WTC11 (cell line): Measurements from ENCODE around the gene SP2. TPM values are rescaled to one million over a fixed set of nuclear protein-coding genes. Genes with fewer than 3 reads are reported as not detected.

ENCODE experiments used
- ATAC-seq: fragments of 200-7000 bp; cut with Tn5 transposase; 2 replicates; pipeline ENCODE4 v1.10.0; 2021; ENCODE audit warnings: mild to moderate bottlenecking, moderate library complexity
- CTCF ChIA-PET: fragments of 300-600 bp; sonication (Branson Sonifier 250); formaldehyde crosslinking; loops from one replicate; lab custom pipeline; 2021; ENCODE audit warnings: antibody characterized with exemption; lab: Charles Lee
- POLR2A ChIA-PET: fragments of 350-600 bp; sonication (Branson Sonifier 250); formaldehyde crosslinking; loops from one replicate; lab custom pipeline; 2021; ENCODE audit warnings: antibody characterized with exemption; lab: Charles Lee
- DNase-seq: peaks from one replicate; pipeline ENCODE4 v3.0.0; 2021; ENCODE audit warnings: low spot score
- H3K27ac Mint-ChIP-seq: 2 replicates; pipeline ENCODE4 v1.8.0; 2021; ENCODE audit warnings: mixed read lengths
- H3K27me3 Mint-ChIP-seq: 2 replicates; pipeline ENCODE4 v1.8.0; 2021; ENCODE audit warnings: low read depth, mild to moderate bottlenecking, moderate library complexity, mixed read lengths
- H3K36me3 Mint-ChIP-seq: 2 replicates; pipeline ENCODE4 v1.8.0; 2021; ENCODE audit warnings: mixed read lengths
- H3K4me1 Mint-ChIP-seq: 2 replicates; pipeline ENCODE4 v1.8.0; 2022; ENCODE audit warnings: mixed read lengths
- H3K4me3 Mint-ChIP-seq: 2 replicates; pipeline ENCODE4 v1.8.0; 2021; ENCODE audit warnings: mild to moderate bottlenecking, moderate library complexity, mixed read lengths
- H3K9me3 Mint-ChIP-seq: 2 replicates; pipeline ENCODE4 v1.8.0; 2021; ENCODE audit warnings: mixed read lengths
- CREB1 ChIP-seq: sonication (generic); formaldehyde crosslinking; IDR thresholded peaks from 2 replicates; pipeline ENCODE4 v1.8.0; 2023; ENCODE audit warnings: mild to moderate bottlenecking, missing genetic modification reagents
- ELF4 ChIP-seq: sonication (generic); formaldehyde crosslinking; IDR thresholded peaks from 2 replicates; pipeline ENCODE4 v1.8.1; 2022; ENCODE audit warnings: low read depth, mild to moderate bottlenecking, moderate library complexity, missing genetic modification reagents
- PRRX2 ChIP-seq: fragments of 250-450 bp; sonication (Bioruptor Pico); IDR thresholded peaks from 2 replicates; pipeline ENCODE4 v1.8.0; 2021; ENCODE audit warnings: mild to moderate bottlenecking
- SOX15 ChIP-seq: fragments of 250-450 bp; sonication (Bioruptor Pico); IDR thresholded peaks from 2 replicates; pipeline ENCODE4 v1.9.0; 2021; ENCODE audit warnings: mild to moderate bottlenecking
- TCF7 ChIP-seq: sonication (generic); formaldehyde crosslinking; IDR thresholded peaks from 2 replicates; pipeline ENCODE4 v1.8.0; 2022; ENCODE audit warnings: mild to moderate bottlenecking, low read depth, missing genetic modification reagents, moderate library complexity
- TEAD1 ChIP-seq: sonication (generic); formaldehyde crosslinking; IDR thresholded peaks from 2 replicates; pipeline ENCODE4 v1.8.0; 2022; ENCODE audit warnings: mild to moderate bottlenecking, missing genetic modification reagents
- ZNF121 ChIP-seq: sonication (generic); formaldehyde crosslinking; IDR thresholded peaks from 2 replicates; pipeline ENCODE4 v1.8.0; 2023; ENCODE audit warnings: missing genetic modification reagents
- ZNF416 ChIP-seq: fragments of 250-450 bp; sonication (Bioruptor Pico); IDR thresholded peaks from 2 replicates; pipeline ENCODE4 v1.9.0; 2021; ENCODE audit warnings: mild to moderate bottlenecking, inconsistent platforms
- ZNF423 ChIP-seq: fragments of 250-450 bp; sonication (Bioruptor Pico); IDR thresholded peaks from 2 replicates; pipeline ENCODE4 v2.1.2; 2022; ENCODE audit warnings: mild to moderate bottlenecking, moderate library complexity
- total RNA-seq: library from RNA; stranded (reverse); gene quantifications from 3 replicates; pipeline ENCODE4 v1.2.3, GENCODE V29; 2021
- TF ChIP-seq, protein P1 (sequence below): fragments of 250-450 bp; sonication (Bioruptor Pico); IDR thresholded peaks from 2 replicates; pipeline ENCODE4 v1.9.0; 2021; ENCODE audit warnings: mild to moderate bottlenecking
- TF ChIP-seq, protein P2 (sequence below): fragments of 250-450 bp; sonication (Bioruptor Pico); IDR thresholded peaks from 2 replicates; pipeline ENCODE4 v1.9.0; 2021; ENCODE audit warnings: mild to moderate bottlenecking, borderline replicate concordance
- TF ChIP-seq, protein P3 (sequence below): fragments of 250-450 bp; sonication (Bioruptor Pico); conservative IDR thresholded peaks from 2 replicates; pipeline ENCODE4 v1.9.0; 2021; ENCODE audit warnings: mild to moderate bottlenecking
- TF ChIP-seq, protein P4 (sequence below): sonication (generic); formaldehyde crosslinking; IDR thresholded peaks from 2 replicates; pipeline ENCODE4 v1.8.0; 2022; ENCODE audit warnings: missing genetic modification reagents
- TF ChIP-seq, protein P5 (sequence below): fragments of 250-450 bp; sonication (Bioruptor Pico); IDR thresholded peaks from 2 replicates; pipeline ENCODE4 v1.8.0; 2021; ENCODE audit warnings: mild to moderate bottlenecking

Gene SP2
- total RNA-seq, 1 experiment from 2014 or later, result 9.9 TPM

DNA sequence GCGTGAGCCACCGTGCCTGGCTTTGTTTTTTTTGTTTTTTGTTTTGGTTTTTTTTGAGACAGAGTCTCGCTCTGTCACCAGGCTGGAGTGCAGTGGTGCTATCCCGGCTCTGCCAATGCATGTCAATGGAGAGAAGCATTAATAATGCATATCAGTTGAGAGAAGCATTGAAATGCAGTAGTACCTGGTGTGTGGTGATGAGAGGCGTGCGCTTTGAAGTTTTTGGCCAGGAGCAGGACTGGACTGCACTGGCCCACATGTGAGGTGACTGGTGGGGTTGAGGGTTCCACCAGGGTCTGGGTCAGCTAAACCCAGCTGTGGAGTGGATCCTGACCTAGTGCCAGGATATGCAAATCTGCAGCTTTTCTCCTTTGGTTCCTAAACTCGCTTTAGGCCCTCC, 5.4 kb downstream of the SP2 start:
- ATAC-seq (0 out of 2 replicates have a peak, but pooled peaks have one; percentile 6), DNase-seq (no peak)
- POLR2A ChIA-PET, result no interaction called here
- Mint-ChIP-seq H3K4me1 (peaks cover 52% of the 10 kb centered on the region), H3K36me3 (peaks cover 3% of the 10 kb centered on the region; the same call in 1 of the 2 replicates), H3K4me3 (peak overlapping the region; percentile 2), H3K9me3 (no peaks in the 10 kb centered on the region), H3K27me3 (no peaks in the 10 kb centered on the region), H3K27ac (peak overlapping the region; percentile 18)
- TF ChIP-seq CREB1 (CRISPR knock-in tag) (no peak), ZNF121 (CRISPR knock-in tag) (0 out of 2 replicates have a peak, but pooled peaks have one; percentile 30), ELF4 (no peak), ZNF416 (CRISPR knock-in tag) (no peak), TCF7 (CRISPR knock-in tag) (no peak)
- TF ChIP-seq, protein P1, sequence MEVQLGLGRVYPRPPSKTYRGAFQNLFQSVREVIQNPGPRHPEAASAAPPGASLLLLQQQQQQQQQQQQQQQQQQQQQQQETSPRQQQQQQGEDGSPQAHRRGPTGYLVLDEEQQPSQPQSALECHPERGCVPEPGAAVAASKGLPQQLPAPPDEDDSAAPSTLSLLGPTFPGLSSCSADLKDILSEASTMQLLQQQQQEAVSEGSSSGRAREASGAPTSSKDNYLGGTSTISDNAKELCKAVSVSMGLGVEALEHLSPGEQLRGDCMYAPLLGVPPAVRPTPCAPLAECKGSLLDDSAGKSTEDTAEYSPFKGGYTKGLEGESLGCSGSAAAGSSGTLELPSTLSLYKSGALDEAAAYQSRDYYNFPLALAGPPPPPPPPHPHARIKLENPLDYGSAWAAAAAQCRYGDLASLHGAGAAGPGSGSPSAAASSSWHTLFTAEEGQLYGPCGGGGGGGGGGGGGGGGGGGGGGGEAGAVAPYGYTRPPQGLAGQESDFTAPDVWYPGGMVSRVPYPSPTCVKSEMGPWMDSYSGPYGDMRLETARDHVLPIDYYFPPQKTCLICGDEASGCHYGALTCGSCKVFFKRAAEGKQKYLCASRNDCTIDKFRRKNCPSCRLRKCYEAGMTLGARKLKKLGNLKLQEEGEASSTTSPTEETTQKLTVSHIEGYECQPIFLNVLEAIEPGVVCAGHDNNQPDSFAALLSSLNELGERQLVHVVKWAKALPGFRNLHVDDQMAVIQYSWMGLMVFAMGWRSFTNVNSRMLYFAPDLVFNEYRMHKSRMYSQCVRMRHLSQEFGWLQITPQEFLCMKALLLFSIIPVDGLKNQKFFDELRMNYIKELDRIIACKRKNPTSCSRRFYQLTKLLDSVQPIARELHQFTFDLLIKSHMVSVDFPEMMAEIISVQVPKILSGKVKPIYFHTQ (CRISPR knock-in tag), result no peak
- TF ChIP-seq, protein P2, sequence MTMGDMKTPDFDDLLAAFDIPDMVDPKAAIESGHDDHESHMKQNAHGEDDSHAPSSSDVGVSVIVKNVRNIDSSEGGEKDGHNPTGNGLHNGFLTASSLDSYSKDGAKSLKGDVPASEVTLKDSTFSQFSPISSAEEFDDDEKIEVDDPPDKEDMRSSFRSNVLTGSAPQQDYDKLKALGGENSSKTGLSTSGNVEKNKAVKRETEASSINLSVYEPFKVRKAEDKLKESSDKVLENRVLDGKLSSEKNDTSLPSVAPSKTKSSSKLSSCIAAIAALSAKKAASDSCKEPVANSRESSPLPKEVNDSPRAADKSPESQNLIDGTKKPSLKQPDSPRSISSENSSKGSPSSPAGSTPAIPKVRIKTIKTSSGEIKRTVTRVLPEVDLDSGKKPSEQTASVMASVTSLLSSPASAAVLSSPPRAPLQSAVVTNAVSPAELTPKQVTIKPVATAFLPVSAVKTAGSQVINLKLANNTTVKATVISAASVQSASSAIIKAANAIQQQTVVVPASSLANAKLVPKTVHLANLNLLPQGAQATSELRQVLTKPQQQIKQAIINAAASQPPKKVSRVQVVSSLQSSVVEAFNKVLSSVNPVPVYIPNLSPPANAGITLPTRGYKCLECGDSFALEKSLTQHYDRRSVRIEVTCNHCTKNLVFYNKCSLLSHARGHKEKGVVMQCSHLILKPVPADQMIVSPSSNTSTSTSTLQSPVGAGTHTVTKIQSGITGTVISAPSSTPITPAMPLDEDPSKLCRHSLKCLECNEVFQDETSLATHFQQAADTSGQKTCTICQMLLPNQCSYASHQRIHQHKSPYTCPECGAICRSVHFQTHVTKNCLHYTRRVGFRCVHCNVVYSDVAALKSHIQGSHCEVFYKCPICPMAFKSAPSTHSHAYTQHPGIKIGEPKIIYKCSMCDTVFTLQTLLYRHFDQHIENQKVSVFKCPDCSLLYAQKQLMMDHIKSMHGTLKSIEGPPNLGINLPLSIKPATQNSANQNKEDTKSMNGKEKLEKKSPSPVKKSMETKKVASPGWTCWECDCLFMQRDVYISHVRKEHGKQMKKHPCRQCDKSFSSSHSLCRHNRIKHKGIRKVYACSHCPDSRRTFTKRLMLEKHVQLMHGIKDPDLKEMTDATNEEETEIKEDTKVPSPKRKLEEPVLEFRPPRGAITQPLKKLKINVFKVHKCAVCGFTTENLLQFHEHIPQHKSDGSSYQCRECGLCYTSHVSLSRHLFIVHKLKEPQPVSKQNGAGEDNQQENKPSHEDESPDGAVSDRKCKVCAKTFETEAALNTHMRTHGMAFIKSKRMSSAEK (CRISPR knock-in tag), result no peak
- CTCF ChIA-PET, result interaction anchor here (0.5 to 1.3 kb wide), 4 partner anchors 12 to 264 kb away, joined by 3 to 4 read pairs (median 3); no protein-coding TSS in a partner anchor

DNA sequence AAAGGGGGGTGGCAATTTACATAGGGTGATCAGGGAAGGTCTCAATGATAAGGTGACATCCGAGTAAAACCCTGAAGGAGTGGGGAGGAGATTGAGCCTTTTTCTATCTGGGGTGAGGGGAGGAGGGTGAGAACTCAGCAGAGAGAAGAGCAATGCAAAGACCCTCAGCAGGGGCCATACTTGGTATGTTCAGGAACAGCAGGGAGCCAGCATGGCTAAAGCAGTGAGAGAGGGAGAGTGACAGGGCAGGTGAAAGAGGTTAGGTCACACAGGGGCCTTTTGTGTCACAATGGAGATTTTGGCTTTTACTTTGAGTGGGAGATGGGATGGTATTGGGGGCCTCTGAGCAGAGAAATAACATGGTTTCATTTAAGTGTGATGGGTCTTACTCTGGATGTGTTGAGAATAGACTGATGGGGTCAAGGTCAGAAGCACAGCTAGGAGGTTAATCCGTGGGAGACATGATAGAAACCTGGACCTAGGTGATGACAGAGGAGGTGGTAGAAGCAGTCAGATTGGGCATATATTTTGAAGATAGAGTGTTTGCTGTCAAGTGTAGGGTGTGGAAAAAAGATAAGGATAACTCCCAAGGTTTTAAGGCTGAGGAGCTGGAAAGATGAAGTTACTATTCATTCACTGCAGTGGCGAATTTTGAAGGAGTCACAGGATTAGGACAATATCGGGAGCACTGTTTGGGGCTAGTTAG, 6.2 kb downstream of the SP2 start:
- Mint-ChIP-seq H3K36me3 (peaks cover 3% of the 10 kb centered on the region; the same call in 1 of the 2 replicates), H3K9me3 (no peaks in the 10 kb centered on the region), H3K4me1 (peaks cover 48% of the 10 kb centered on the region), H3K27me3 (no peaks in the 10 kb centered on the region), H3K4me3 (peak overlapping the region; percentile 2), H3K27ac (peak overlapping the region; percentile 18)
- POLR2A ChIA-PET, result no interaction called here
- DNase-seq, result peak; percentile 67
- CTCF ChIA-PET, result interaction anchor here (0.5 to 1.6 kb wide), 8 partner anchors 11 to 263 kb away, joined by 3 to 4 read pairs (median 3); no protein-coding TSS in a partner anchor
- ATAC-seq, result peak; percentile 79
- TF ChIP-seq PRRX2 (no peak), ZNF423 (CRISPR knock-in tag) (peak; percentile 88), TEAD1 (CRISPR knock-in tag) (peak; percentile 31; the same call in 1 of the 2 replicates), SOX15 (CRISPR knock-in tag) (no peak)
- TF ChIP-seq, protein P3, sequence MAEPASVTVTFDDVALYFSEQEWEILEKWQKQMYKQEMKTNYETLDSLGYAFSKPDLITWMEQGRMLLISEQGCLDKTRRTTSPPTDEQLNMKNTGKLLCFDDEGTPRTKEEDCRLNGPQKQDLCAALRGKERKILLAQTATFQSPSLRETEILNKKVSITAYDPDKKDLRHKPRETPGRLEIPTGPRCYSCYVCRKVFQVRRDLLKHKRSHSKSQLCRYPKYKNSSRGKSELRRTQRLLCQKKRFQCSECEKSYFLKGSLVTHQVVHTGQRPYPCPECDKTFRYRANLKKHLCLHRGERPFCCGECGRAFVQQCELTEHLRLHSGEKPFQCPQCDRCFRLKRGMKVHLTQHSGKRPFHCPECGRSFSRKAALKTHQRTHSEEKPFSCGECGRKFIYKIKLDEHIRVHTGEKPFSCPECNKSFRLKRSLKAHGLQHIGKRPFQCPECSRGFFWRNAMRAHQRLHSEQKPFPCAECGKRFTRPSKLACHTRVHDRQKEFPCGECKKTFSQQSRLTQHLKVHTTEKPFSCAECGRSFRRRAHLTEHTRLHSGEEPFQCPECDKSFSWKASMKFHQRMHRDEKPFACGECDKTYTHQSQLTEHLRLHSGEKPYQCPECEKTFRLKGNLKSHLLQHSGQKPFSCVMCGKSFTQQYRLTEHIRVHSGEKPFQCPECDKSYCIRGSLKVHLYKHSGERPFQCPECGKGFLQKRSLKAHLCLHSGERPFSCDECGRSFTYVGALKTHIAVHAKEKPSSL (CRISPR knock-in tag), result no peak
- TF ChIP-seq, protein P2 (CRISPR knock-in tag), result no peak
- TF ChIP-seq, protein P4, sequence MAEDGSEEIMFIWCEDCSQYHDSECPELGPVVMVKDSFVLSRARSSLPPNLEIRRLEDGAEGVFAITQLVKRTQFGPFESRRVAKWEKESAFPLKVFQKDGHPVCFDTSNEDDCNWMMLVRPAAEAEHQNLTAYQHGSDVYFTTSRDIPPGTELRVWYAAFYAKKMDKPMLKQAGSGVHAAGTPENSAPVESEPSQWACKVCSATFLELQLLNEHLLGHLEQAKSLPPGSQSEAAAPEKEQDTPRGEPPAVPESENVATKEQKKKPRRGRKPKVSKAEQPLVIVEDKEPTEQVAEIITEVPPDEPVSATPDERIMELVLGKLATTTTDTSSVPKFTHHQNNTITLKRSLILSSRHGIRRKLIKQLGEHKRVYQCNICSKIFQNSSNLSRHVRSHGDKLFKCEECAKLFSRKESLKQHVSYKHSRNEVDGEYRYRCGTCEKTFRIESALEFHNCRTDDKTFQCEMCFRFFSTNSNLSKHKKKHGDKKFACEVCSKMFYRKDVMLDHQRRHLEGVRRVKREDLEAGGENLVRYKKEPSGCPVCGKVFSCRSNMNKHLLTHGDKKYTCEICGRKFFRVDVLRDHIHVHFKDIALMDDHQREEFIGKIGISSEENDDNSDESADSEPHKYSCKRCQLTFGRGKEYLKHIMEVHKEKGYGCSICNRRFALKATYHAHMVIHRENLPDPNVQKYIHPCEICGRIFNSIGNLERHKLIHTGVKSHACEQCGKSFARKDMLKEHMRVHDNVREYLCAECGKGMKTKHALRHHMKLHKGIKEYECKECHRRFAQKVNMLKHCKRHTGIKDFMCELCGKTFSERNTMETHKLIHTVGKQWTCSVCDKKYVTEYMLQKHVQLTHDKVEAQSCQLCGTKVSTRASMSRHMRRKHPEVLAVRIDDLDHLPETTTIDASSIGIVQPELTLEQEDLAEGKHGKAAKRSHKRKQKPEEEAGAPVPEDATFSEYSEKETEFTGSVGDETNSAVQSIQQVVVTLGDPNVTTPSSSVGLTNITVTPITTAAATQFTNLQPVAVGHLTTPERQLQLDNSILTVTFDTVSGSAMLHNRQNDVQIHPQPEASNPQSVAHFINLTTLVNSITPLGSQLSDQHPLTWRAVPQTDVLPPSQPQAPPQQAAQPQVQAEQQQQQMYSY, result no peak
- TF ChIP-seq, protein P5, sequence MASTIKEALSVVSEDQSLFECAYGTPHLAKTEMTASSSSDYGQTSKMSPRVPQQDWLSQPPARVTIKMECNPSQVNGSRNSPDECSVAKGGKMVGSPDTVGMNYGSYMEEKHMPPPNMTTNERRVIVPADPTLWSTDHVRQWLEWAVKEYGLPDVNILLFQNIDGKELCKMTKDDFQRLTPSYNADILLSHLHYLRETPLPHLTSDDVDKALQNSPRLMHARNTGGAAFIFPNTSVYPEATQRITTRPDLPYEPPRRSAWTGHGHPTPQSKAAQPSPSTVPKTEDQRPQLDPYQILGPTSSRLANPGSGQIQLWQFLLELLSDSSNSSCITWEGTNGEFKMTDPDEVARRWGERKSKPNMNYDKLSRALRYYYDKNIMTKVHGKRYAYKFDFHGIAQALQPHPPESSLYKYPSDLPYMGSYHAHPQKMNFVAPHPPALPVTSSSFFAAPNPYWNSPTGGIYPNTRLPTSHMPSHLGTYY, result no peak
